GM20000 (cell line): ENCODE results near the gene ECHDC3.

Experiments
- DNase-seq: peaks from one replicate; pipeline ENCODE4 v3.0.0; 2012; ENCODE audit warnings: low spot score
- TF ChIP-seq, protein P1 (sequence below): IDR thresholded peaks from 2 replicates; pipeline ENCODE4 v1.5.1; 2012; ENCODE audit warnings: mild to moderate bottlenecking, control low read depth; ENCODE audit errors: extremely low read depth, missing control alignments

Gene ECHDC3

DNA sequence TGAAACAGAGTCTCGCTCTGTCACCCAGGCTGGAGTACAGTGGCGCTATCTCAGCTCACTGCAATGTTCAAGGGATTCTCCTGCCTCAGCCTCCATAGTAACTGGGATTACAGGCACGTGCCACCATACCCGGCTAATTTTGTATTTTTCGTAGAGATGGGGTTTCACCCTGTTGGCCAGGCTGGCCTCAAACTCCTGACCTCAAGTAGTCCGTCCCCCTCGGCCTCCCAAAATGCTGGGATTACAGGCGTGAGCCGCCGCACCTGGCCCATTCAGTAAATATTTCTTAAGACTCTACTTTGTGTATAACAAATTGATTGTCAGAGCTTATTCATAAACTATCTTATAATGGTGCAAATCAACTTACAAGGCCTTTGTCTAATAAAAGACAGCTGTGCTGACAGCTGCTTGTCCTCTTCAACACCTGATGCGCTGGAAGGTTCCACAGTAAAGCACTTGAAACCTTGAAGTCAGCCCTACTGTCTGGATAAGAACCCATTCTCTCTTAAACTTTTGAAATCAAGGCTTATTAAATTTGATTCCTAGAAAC, 14.7 kb downstream of the ECHDC3 start:
- DNase-seq, result no peak
- TF ChIP-seq, protein P1, sequence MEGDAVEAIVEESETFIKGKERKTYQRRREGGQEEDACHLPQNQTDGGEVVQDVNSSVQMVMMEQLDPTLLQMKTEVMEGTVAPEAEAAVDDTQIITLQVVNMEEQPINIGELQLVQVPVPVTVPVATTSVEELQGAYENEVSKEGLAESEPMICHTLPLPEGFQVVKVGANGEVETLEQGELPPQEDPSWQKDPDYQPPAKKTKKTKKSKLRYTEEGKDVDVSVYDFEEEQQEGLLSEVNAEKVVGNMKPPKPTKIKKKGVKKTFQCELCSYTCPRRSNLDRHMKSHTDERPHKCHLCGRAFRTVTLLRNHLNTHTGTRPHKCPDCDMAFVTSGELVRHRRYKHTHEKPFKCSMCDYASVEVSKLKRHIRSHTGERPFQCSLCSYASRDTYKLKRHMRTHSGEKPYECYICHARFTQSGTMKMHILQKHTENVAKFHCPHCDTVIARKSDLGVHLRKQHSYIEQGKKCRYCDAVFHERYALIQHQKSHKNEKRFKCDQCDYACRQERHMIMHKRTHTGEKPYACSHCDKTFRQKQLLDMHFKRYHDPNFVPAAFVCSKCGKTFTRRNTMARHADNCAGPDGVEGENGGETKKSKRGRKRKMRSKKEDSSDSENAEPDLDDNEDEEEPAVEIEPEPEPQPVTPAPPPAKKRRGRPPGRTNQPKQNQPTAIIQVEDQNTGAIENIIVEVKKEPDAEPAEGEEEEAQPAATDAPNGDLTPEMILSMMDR, result no peak

DNA sequence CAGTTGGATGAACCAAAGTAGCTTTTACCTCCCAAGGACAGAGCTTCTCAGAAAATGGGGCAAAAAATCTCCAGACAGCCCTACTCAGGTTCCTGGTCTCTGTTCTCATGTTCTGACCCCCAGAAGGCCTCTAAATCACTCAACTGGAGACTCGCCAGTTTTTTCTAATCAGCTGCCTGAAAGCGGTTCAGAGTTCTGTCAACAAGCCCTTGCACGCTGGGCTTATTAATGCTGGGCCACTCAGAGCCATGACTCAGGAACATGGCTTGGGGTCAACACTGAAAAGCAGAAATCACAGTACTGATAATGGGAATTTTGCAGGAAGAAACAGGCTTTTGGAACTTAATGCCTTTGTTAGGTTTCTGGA, 15.3 kb downstream of the ECHDC3 start:
- no peak for DNase-seq
- TF ChIP-seq, protein P1, result no peak

DNA sequence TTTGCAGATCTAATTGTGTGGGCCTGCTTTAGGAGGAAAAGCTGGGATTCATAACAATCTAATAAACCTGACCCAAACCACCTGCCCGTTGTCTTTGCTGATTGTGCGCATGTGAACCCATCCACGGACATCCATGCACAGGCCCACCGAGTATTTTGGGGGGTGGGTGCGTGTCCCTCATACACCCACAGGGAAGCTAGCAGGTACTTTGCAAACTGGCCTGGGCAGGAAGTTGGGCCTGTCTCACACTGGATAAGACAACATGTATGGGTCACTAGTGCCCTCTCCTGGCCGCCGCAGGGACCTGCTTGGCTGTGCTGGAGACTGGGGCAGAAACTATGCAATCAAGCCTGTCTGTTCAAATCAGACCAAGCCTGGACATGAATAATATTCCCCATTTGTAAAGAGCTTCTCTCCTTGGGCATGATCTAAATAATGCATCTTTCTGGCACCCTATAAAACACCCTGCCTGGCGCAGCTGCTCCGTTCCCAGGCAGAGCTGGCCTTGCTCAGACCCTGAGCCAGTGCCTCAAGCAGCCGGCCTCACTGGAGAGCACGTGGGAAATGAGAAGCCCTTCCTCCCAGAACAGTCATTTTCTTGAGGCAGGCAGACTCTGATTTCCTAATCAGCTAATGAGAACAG, 15.8 kb downstream of the ECHDC3 start:
- DNase-seq, result peak; percentile 87
- TF ChIP-seq, protein P1, result peak; percentile 90

DNA sequence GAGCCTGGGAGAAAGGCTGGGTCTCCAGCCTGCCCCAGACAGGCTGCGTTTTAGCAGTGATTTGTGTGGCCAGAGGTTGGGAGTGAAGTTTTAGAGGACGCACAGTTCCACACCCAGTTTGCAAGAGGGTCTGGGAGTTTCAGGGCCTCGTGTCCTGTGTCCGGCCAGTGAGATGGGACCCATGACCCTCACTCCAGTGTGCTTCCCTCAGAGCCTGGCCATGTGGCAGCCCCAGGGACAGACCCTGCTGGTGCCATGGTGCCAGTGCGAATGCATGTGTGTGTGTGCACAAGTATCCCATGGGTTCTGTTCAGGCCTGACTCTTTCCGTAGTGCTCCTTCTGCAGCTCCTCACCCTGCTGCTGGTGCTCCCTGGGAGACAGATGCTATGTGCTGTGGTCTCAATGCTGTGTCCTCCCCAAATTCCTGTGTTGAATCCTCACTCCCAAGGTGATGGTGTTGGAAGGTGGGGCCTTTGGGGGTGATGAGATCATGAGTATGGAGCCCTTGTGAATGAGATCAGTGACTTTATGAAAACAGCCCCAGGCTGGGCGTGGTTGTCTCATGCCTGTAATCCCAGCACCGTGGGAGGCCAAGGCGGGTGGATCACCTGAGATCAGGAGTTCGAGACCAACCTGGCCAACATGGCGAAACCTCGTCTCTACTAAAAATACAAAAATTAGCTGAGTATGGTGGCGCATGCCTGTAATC, 16.5 kb downstream of the ECHDC3 start:
- no peak for DNase-seq
- TF ChIP-seq, protein P1, result no peak

DNA sequence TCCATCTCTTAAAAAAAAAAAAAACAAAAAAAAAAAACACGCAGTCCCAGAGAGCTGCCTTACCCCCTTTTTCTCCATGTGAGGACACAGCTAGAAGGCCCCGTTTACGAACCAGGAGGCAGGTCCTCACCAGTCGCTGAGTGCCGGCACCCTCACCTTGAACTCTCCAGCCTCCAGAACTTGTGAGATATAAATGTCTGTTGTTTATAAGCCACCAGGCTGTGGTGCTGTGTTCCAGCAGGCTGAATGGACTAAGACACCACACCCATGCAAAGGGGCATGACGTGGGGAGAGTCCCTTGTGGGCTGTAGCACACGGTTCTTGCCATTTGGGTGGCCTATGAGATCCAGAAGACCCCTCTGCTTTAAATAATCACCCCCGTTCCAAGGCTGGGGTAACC, 17.2 kb downstream of the ECHDC3 start:
- DNase-seq, result no peak
- TF ChIP-seq, protein P1, result no peak

DNA sequence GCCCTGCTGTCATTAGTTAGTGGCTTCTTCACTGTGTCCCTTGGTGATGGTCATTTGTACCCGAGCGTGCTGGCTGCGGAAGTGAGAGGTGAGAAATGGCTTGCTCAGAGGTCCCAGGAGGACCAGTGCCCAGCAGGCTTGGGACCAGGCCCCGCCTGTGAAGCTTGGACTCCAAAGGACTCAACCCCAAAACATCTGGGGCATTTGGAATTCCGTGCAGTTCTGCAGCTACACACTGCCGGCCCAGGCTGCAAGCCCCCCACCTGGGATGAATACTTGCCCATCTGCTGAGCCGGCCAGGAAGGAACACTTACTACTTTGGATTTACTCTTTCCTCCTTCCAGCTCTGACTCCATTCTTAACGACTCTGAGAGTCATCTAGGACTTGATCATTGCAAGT, 18.0 kb downstream of the ECHDC3 start:
- TF ChIP-seq, protein P1, result no peak
- no peak for DNase-seq

DNA sequence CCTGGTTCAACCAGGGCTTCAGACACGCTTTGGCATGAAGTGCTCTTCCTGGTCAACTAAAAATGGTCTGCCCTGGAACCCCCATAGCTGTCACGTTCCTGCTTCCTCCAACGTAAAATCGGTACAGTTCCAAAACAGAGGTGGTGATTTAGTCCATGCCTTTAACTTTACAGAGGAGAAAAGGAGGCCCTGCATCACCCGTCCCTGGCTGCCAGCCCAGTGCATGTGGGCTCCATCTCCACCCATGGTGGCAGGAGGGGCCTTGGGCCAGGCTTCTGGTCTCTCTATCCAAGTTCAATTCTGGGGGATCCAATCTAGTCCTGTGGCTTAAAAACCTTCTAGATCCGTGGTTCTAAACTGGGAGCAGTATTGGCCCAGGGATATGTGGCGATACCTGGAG, 18.7 kb downstream of the ECHDC3 start:
- no peak for DNase-seq
- TF ChIP-seq, protein P1, result no peak
